HepG2 (cell line): Measurements from ENCODE around the gene RPAP2. TPM values are rescaled to one million over a fixed set of nuclear protein-coding genes. Genes with fewer than 3 reads are reported as not detected.
"Not testable (repeated sequence)": the region's sequence is repeated elsewhere in the genome, so short reads cannot be mapped to it uniquely, and the experiment has no call there.

ENCODE experiments used
- ATAC-seq: fragments of 200-7000 bp; cut with Tn5 transposase; 3 replicates; pipeline ENCODE4 v1.9.1; 2020; ENCODE audit warnings: mild to moderate bottlenecking, moderate library complexity
- BruUV-seq: library from RNA; stranded (reverse); fragments of 400-500 nt; replicated peaks from 2 replicates; lab custom pipeline; 2021; lab: Mats Ljungman, UMichigan
- CTCF ChIA-PET: fragments of 300-600 bp; formaldehyde crosslinking; extraction: SDS; loops from one replicate; lab custom pipeline; 2021; ENCODE audit warnings: low total read pairs, inconsistent platforms, low intra/inter-chr PET ratio; lab: Yijun Ruan, JAX
- POLR2A ChIA-PET: fragments of 350-600 bp; sonication (Branson Sonifier 250); formaldehyde crosslinking; loops from one replicate; lab custom pipeline; 2020; ENCODE audit warnings: antibody characterized with exemption, inconsistent platforms; lab: Yijun Ruan, JAX
- DNase-seq: peaks from one replicate; pipeline ENCODE4 v3.0.0-alpha.2; 2015; ENCODE audit warnings: low spot score
- FAIRE-seq: peaks from 3 replicates; lab custom pipeline; 2011; peaks lifted over from hg19 to GRCh38; lab: Jason Lieb, UNC
- H2AFZ ChIP-seq: one replicate; pipeline ENCODE4 v1.6.1; 2011; ENCODE audit warnings: low read length, inconsistent platforms
- H3K27ac ChIP-seq: fragments of 300-600 bp; 3 replicates; pipeline ENCODE4 v1.8.0; 2011; ENCODE audit warnings: mixed run types, mild to moderate bottlenecking, mixed read lengths, low read length, inconsistent platforms; ENCODE audit not compliant: insufficient read depth; ENCODE audit errors: extremely low read length
- H3K27me3 ChIP-seq, 2 experiments: fragments of 200-600 bp in 1 of 2; 2 replicates in 1 of 2; 3 replicates in 1 of 2; pipeline versions ENCODE4 v1.6.0 to v1.8.0; 2011; ENCODE audit warnings: low read length in 2 of 2, mild to moderate bottlenecking in 2 of 2, moderate library complexity in 2 of 2, inconsistent platforms in 1 of 2; ENCODE audit not compliant: insufficient read depth in 2 of 2, control insufficient read depth in 1 of 2
- H3K36me3 ChIP-seq, 2 experiments: fragments of 200-600 bp in 1 of 2; replicated peaks in 1 of 2; 2 replicates in 1 of 2; 3 replicates in 1 of 2; pipeline versions ENCODE4 v1.5.1 to v1.8.0; 2011; ENCODE audit warnings: low read length in 2 of 2, inconsistent platforms in 1 of 2; ENCODE audit not compliant: insufficient read depth in 2 of 2, control insufficient read depth in 1 of 2
- H3K4me1 ChIP-seq: 2 replicates; pipeline ENCODE4 v1.5.1; 2012; ENCODE audit warnings: low read length, inconsistent platforms; ENCODE audit not compliant: insufficient read depth
- H3K4me2 ChIP-seq: 2 replicates; pipeline ENCODE4 v1.6.0; 2011; ENCODE audit warnings: low read depth, low read length, inconsistent platforms
- H3K4me3 ChIP-seq, 3 experiments: fragments of 200-600 bp in 1 of 3; sonication (generic), shearing (Covaris generic) in 1 of 3; replicated peaks in 1 of 3; 2 replicates each; pipeline ENCODE4 v1.5.1; 2011 to 2016; ENCODE audit warnings: low read length in 3 of 3, inconsistent platforms in 2 of 3, low read depth in 2 of 3, mild to moderate bottlenecking in 2 of 3, control low read depth in 1 of 3, mixed read lengths in 1 of 3; ENCODE audit not compliant: insufficient read depth in 1 of 3
- H3K79me2 ChIP-seq: one replicate; pipeline ENCODE4 v1.6.1; 2011; ENCODE audit warnings: low read length, inconsistent platforms; ENCODE audit not compliant: insufficient read depth
- H3K9ac ChIP-seq: 2 replicates; pipeline ENCODE4 v1.6.0; 2011; ENCODE audit warnings: mild to moderate bottlenecking, low read depth, low read length, inconsistent platforms; ENCODE audit not compliant: insufficient read depth
- H3K9me3 ChIP-seq: 2 replicates; pipeline ENCODE4 v1.5.1; 2012; ENCODE audit warnings: mild to moderate bottlenecking, low read length
- H4K20me1 ChIP-seq: 2 replicates; pipeline ENCODE4 v1.6.0; 2011; ENCODE audit warnings: inconsistent platforms, mild to moderate bottlenecking, low read length, moderate library complexity; ENCODE audit not compliant: insufficient read depth
- SOX13 ChIP-seq, 3 experiments: fragments of 450-650 bp in 1 of 3; sonication (generic) in 1 of 3; formaldehyde crosslinking in 1 of 3; IDR thresholded peaks in 2 of 3; conservative IDR thresholded peaks in 1 of 3; 2 replicates each; pipeline versions ENCODE4 v1.5.0 to v1.6.1; 2016 to 2020; ENCODE audit warnings: antibody characterized with exemption in 1 of 3, mild to moderate bottlenecking in 1 of 3, missing compliant biosample characterization in 1 of 3, missing genetic modification reagents in 1 of 3, moderate library complexity in 1 of 3
- ZNF24 ChIP-seq: fragments of 450-650 bp; IDR thresholded peaks from 2 replicates; pipeline ENCODE4 v1.6.1; 2017; ENCODE audit warnings: antibody characterized with exemption, mild to moderate bottlenecking
- WGBS: methylation state at CpG from one replicate; pipeline ENCODE4 v1.1.6; 2017; ENCODE audit warnings: low lambda C conversion rate; 5-methylcytosine and 5-hydroxymethylcytosine counted together
- in situ Hi-C: cut with HindIII; loops from 2 replicates; pipeline ENCODE4 v1.10.0; 2017; ENCODE audit warnings: low pct_unique_long_range_greater_than_20kb; ENCODE audit not compliant: extremely low pct_ligation_motif_present
- intact Hi-C: fragments of 100-400 bp; cut with micrococcal nuclease; formaldehyde crosslinking; loops from one replicate; pipeline ENCODE4 v1.10.0; 2022; ENCODE audit not compliant: unreplicated experiment
- polyA plus RNA-seq, 8 experiments: library from polyadenylated mRNA; depleted of rRNA in 3 of 8; stranded (reverse) in 7 of 8; unstranded in 1 of 8; fragments of >200 nt; fragmentation: Illumina TruSeq in 4 of 8; extraction: Trizol in 4 of 8; gene quantifications; 2 replicates each; pipeline versions ENCODE4 v1.2.1 to v1.2.3, GENCODE V29; 2011 to 2016; ENCODE audit warnings: low read depth in 4 of 8, missing spikeins in 1 of 8, mixed read lengths in 1 of 8; ENCODE audit not compliant: insufficient read depth in 1 of 8
- total RNA-seq, 5 experiments: library from RNA; depleted of rRNA; stranded (reverse); fragments of >200 nt; fragmentation: Illumina TruSeq; extraction: Trizol; gene quantifications; 2 replicates each; pipeline ENCODE4 v1.2.3, GENCODE V29; 2016; ENCODE audit warnings: low read depth in 1 of 5
- TF ChIP-seq, protein P1 (sequence below), 2 experiments: sonication (generic) in 1 of 2; formaldehyde crosslinking in 1 of 2; IDR thresholded peaks; 2 replicates each; pipeline versions ENCODE4 v1.5.1 to v1.6.1; 2011 to 2020; ENCODE audit warnings: borderline replicate concordance in 1 of 2, low read depth in 1 of 2, low read length in 1 of 2, mild to moderate bottlenecking in 1 of 2, missing genetic modification reagents in 1 of 2, moderate library complexity in 1 of 2

Gene RPAP2
- total and polyA plus RNA-seq, 2 of the 13 experiments (the other 11 are each of a cell fraction or from before 2014, with no cell fraction given): 10.0 to 34.8 TPM

DNA sequence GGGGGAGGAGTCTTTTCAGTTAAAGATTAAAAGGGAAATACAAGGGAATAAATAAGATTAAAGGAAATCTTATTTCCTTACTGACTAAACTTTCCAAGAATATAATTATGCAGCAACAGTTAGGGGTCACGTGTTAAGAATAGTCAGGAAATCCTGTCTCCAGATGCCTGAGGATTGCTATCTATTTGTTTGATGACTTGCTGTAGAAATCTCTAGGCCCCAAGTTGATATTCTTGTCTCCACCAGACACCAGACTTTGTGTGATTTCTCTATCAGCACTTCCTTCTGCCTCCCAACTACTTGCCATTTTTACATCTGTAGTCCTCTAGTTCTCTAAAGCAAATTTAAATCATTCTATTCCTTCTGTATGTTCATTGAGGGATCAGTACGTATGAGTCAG lies 77.5 kb downstream of the RPAP2 start (continued):
- TF ChIP-seq, protein P1, sequence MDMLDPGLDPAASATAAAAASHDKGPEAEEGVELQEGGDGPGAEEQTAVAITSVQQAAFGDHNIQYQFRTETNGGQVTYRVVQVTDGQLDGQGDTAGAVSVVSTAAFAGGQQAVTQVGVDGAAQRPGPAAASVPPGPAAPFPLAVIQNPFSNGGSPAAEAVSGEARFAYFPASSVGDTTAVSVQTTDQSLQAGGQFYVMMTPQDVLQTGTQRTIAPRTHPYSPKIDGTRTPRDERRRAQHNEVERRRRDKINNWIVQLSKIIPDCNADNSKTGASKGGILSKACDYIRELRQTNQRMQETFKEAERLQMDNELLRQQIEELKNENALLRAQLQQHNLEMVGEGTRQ (IDR thresholded peaks at IDR 0.05; ENCODE audit: low read depth, low read length): no peak
- TF ChIP-seq, protein P1 (CRISPR knock-in tag; IDR thresholded peaks at IDR 0.05; ENCODE audit: borderline replicate concordance): no peak
- TF ChIP-seq SOX13 (IDR thresholded peaks at IDR 0.05): no peak
- no peak for TF ChIP-seq SOX13 (CRISPR knock-in tag; conservative IDR thresholded peaks at IDR 0.05 in 1 of 2, IDR thresholded peaks at IDR 0.05 in 1 of 2)

DNA sequence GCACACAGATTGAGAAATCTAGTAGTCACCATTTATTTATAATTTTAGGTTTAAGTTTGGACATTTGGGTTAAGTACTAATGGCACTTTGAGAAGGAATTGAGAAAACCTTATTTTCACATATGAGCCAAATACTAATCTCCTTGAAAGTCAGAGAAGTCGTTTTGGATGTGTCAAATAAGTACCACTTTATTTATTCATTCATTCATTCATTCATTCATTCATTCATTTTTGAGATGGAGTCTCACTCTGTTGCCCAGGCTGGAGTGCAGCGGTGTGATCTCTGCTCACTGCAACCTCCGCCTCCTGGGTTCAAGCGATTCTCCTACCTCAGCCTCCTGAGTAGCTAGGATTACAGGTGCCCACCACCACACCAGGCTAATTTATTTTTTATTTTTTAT lies 79.1 kb downstream of the RPAP2 start:
- H3K4me3 ChIP-seq, in situ Hi-C loops, H3K4me1 ChIP-seq, ATAC-seq, BruUV-seq, intact Hi-C loops, FAIRE-seq, DNase-seq, H3K27me3 ChIP-seq, H3K36me3 ChIP-seq, H4K20me1 ChIP-seq, CTCF ChIA-PET, H3K9ac ChIP-seq, H3K79me2 ChIP-seq, H3K27ac ChIP-seq, H3K4me2 ChIP-seq, H3K9me3 ChIP-seq, H2AFZ ChIP-seq, POLR2A ChIA-PET: not testable (repeated sequence)
- 96% methylated on average over 4 of the region's 4 CpGs for WGBS
- TF ChIP-seq ZNF24: peak; percentile 73; the same call in 1 of the 2 replicates
